ENCODE data around the gene PPEF2. TPM values are rescaled to one million over a fixed set of nuclear protein-coding genes. Genes with fewer than 3 reads are reported as not detected.
"Not testable (repeated sequence)": the region's sequence is repeated elsewhere in the genome, so short reads cannot be mapped to it uniquely, and the experiment has no call there.

PPEF2 gene
- polyA plus RNA-seq, 2 of the 4 experiments (the other 2 are of a cell fraction), result 0.03 TPM; not detected in 1

GRCh38 chr4:75916091-75916661, 13.9 kb upstream of the PPEF2 start:
- FAIRE-seq (no peak), DNase-seq (ENCODE audit: low read depth in 1 of 2, low spot score in 1 of 2) (peak; percentile 44 to 47), ATAC-seq (peak; percentile 88)
- ChIA-PET POLR2A (no interaction called here), CTCF (interaction anchor here (0.7 to 4.1 kb wide), 18 partner anchors 10 to 171 kb away, joined by 3 to 23 read pairs (median 4); partner anchors contain the start of gene NAAA)
- Histone ChIP-seq H3K4me3 (no peak overlapping the region), H3K4me2 (peak overlapping the region; percentile 52; the same call in 1 of the 3 replicates), H3K9me3 (no peaks in the 10 kb centered on the region), H3K4me1 (peaks cover 6% of the 10 kb centered on the region), H3K27ac (no peak overlapping the region)
- TF ChIP-seq RAD21 (conservative IDR thresholded peaks at IDR 0.05 in 1 of 2, IDR thresholded peaks at IDR 0.05 in 1 of 2), result peak; percentile 48 to 62; a peak in 4 of 5 replicates
- no peak for TF ChIP-seq KDM1A (IDR thresholded peaks at IDR 0.05; ENCODE audit: low read depth)
- no peak for TF ChIP-seq MAFK (IDR thresholded peaks at IDR 0.05; ENCODE audit: partially characterized antibody)
- no peak for TF ChIP-seq EHMT2 (IDR thresholded peaks at IDR 0.05; ENCODE audit: low read depth)
- TF ChIP-seq CTCF (IDR thresholded peaks at IDR 0.05), result peak; percentile 72
- TF ChIP-seq USF2 (IDR thresholded peaks at IDR 0.05), result no peak
- TF ChIP-seq NFE2L2 (conservative IDR thresholded peaks at IDR 0.05; ENCODE audit: low read length), result no peak
- peak; percentile 61 for TF ChIP-seq SMC3 (IDR thresholded peaks at IDR 0.05)
- 11% methylated on average over 1 of the region's 1 CpG for WGBS (ENCODE audit: missing lambda C conversion rate)

- no peak for FAIRE-seq
- Histone ChIP-seq H3K4me3 (no peak overlapping the region), H3K27ac (no peak overlapping the region), H3K4me2 (no peak overlapping the region), H3K9me3 (no peaks in the 10 kb centered on the region), H3K4me1 (peaks cover 6% of the 10 kb centered on the region)
- TF ChIP-seq NR3C1 (IDR thresholded peaks at IDR 0.05), result no peak
- TF ChIP-seq NPAS2 (CRISPR knock-in tag; IDR thresholded peaks at IDR 0.05; ENCODE audit: borderline replicate concordance), result no peak
- TF ChIP-seq ESRRA (IDR thresholded peaks at IDR 0.05; ENCODE audit: borderline replicate concordance, low read length), result no peak
- no peak for TF ChIP-seq HOXB5 (CRISPR knock-in tag; IDR thresholded peaks at IDR 0.05)
- no peak for TF ChIP-seq HDAC2 (IDR thresholded peaks at IDR 0.05)
- TF ChIP-seq CBX2 (IDR thresholded peaks at IDR 0.05; ENCODE audit: borderline replicate concordance, low read depth), result no peak
- TF ChIP-seq PBX3 (IDR thresholded peaks at IDR 0.05), result no peak
- no peak for TF ChIP-seq KDM5A (IDR thresholded peaks at IDR 0.05)
- no peak for TF ChIP-seq GATA3 (IDR thresholded peaks at IDR 0.05; ENCODE audit: borderline replicate concordance)
- no peak for TF ChIP-seq BHLHE40 (IDR thresholded peaks at IDR 0.05; ENCODE audit: low read depth, low read length)
- no peak for TF ChIP-seq EHMT2 (IDR thresholded peaks at IDR 0.05; ENCODE audit: low read depth)
- TF ChIP-seq JUN (IDR thresholded peaks at IDR 0.05), result no peak
- 72% methylated on average over 6 of the region's 6 CpGs for WGBS (ENCODE audit: missing lambda C conversion rate)
- no peak for ATAC-seq
- CTCF ChIA-PET, result interaction anchor here (1.1 to 2.2 kb wide), 5 partner anchors 10 to 174 kb away, joined by 3 to 10 read pairs (median 3); partner anchors contain the start of gene NAAA
- no peak for DNase-seq (ENCODE audit: low read depth in 1 of 2, low spot score in 1 of 2)
- POLR2A ChIA-PET, result no interaction called here
Observed at GRCh38 chr4:75912968-75913367, 10.7 kb upstream of the PPEF2 start.

GRCh38 chr4:75910831-75911230, 8.6 kb upstream of the PPEF2 start:
- FAIRE-seq; DNase-seq (ENCODE audit: low read depth in 1 of 2, low spot score in 1 of 2); ATAC-seq; POLR2A ChIA-PET; H3K9me3 ChIP-seq; H3K4me1 ChIP-seq; H3K4me2 ChIP-seq; H3K27ac ChIP-seq; H3K4me3 ChIP-seq: not testable (repeated sequence)
- WGBS (ENCODE audit: missing lambda C conversion rate), result 86% methylated on average over 6 of the region's 6 CpGs
- CTCF ChIA-PET, result interaction anchor here (1.7 to 2.0 kb wide), 2 partner anchors 15 to 187 kb away, joined by 4 to 6 read pairs; partner anchors contain the start of gene USO1

Data from A549 (cell line).